ENCODE measurements around the gene DHX40.
"Not testable (repeated sequence)": the region's sequence is repeated elsewhere in the genome, so short reads cannot be mapped to it uniquely, and the experiment has no call there.

GRCh38 chr17:59584168-59584567 lies 18.8 kb downstream of the DHX40 start:
- TF ChIP-seq CTCF, POLR2A (IDR thresholded peaks at IDR 0.05): not testable (repeated sequence)
